Right lobe of liver (tissue), 6 donors: ENCODE data around the gene DOHH. TPM values are rescaled to one million over a fixed set of nuclear protein-coding genes. Genes with fewer than 3 reads are reported as not detected.

Source experiments
- ATAC-seq, 4 donors: fragments of 200-7000 bp; cut with Tn5 transposase; one replicate each; pipeline ENCODE4 v1.9.1; 2020; ENCODE audit warnings: mild to moderate bottlenecking in 4 of 4, moderate library complexity in 4 of 4
- DNase-seq, 3 donors: peaks; one replicate each; pipeline ENCODE4 v3.0.0-alpha.2; 2020
- H3K27ac ChIP-seq, 3 donors: fragments of 200-600 bp; one replicate each; pipeline ENCODE4 v1.8.0; 2022
- H3K27me3 ChIP-seq, 2 donors: fragments of 200-600 bp; one replicate each; pipeline ENCODE4 v1.8.0; 2022
- H3K36me3 ChIP-seq, 4 donors: fragments of 200-600 bp; sonication (generic) in 1 of 4; one replicate each; pipeline versions ENCODE4 v1.5.1 to v1.8.0; 2017 to 2022; ENCODE audit warnings: control low read depth in 1 of 4
- H3K4me1 ChIP-seq, 4 donors: fragments of 200-600 bp; sonication (generic) in 1 of 4; one replicate each; pipeline versions ENCODE4 v1.5.1 to v1.8.0; 2017 to 2022; ENCODE audit warnings: control low read depth in 1 of 4
- H3K4me3 ChIP-seq, 3 donors: fragments of 200-600 bp; one replicate each; pipeline ENCODE4 v1.8.0; 2022
- H3K9me3 ChIP-seq, 4 donors: fragments of 200-600 bp; sonication (generic) in 1 of 4; one replicate each; pipeline versions ENCODE4 v1.5.1 to v1.8.0; 2017 to 2022; ENCODE audit warnings: control low read depth in 1 of 4
- CTCF ChIP-seq, 4 donors: fragments of 200-600 bp in 3 of 4; fragments of 450-650 bp in 1 of 4; IDR thresholded peaks; one replicate each; pipeline versions ENCODE4 v1.5.1 to v1.8.0; 2016 to 2022; ENCODE audit warnings: antibody characterized with exemption in 4 of 4, mild to moderate bottlenecking in 2 of 4
- POLR2A ChIP-seq: fragments of 450-650 bp; IDR thresholded peaks from one replicate; pipeline ENCODE4 v1.6.1; 2017; ENCODE audit warnings: antibody characterized with exemption, mild to moderate bottlenecking
- WGBS: methylation state at CpG from one replicate; pipeline ENCODE4 v1.1.6; 2018; ENCODE audit warnings: low coverage, low lambda C conversion rate; ENCODE audit not compliant: insufficient coverage; ENCODE audit errors: missing lambda C conversion rate; 5-methylcytosine and 5-hydroxymethylcytosine counted together
- intact Hi-C, 2 donors: fragments of 100-400 bp; cut with DNase I; formaldehyde crosslinking; loops; one replicate each; pipeline versions ENCODE4 v1.11.2 to v1.14.1; 2022
- total RNA-seq, 6 experiments: library from RNA; depleted of rRNA in 2 of 6; stranded (reverse); fragments of >200 nt in 2 of 6; fragmentation: NEBNext Ultra II Directional in 3 of 6; extraction: Animal tissue kit (Norgen Biotek cat#: 25700) in 3 of 6; gene quantifications; one replicate each; pipeline versions ENCODE4 v1.1.0 to v1.2.4, GENCODE V29; 2016 to 2023
- donor health status: DM: no; HTN: yes; CAD: no.
- donor health status: DM: no; HTN: no; CAD: no.
- donor health status: DM: no; HTN: no; CAD: no.
- donor health status: DM: no; HTN: yes; CAD: no.
- donor health status: DM: no; HTN: yes; CAD: no.

DOHH gene
- total RNA-seq, 6 experiments from 2014 or later = 3.7 to 16.7 (median 4.9) TPM

GRCh38 chr19:3518659-3519058 is 18.2 kb upstream of the DOHH start:
- peaks cover 0 to 10% (median 0%) of the 10 kb centered on the region in 4 donors for H3K36me3 ChIP-seq
- 92% methylated on average over 2 of the region's 2 CpGs for WGBS
- intact Hi-C loops = no loop called here
- DNase-seq (no peak), ATAC-seq (no peak)
- H3K27me3 ChIP-seq = no peaks in the 10 kb centered on the region
- H3K9me3 ChIP-seq = no peaks in the 10 kb centered on the region
- H3K4me1 ChIP-seq = peaks cover 0 to 33% (median 14%) of the 10 kb centered on the region in 4 donors
- no peak for TF ChIP-seq CTCF (IDR thresholded peaks at IDR 0.05)
- peak overlapping the region in 1 of 3 donors; percentile 83 for H3K27ac ChIP-seq
- H3K4me3 ChIP-seq = no peak overlapping the region

- H3K4me3 ChIP-seq = no peak overlapping the region
- ATAC-seq = no peak
- H3K36me3 ChIP-seq = peaks cover 0 to 8% (median 0%) of the 10 kb centered on the region in 4 donors
- H3K9me3 ChIP-seq = no peaks in the 10 kb centered on the region
- no peak for TF ChIP-seq CTCF (IDR thresholded peaks at IDR 0.05)
- no peak for TF ChIP-seq POLR2A
- intact Hi-C loops = no loop called here
- peak overlapping the region in 2 of 3 donors; percentile 25 to 83 for H3K27ac ChIP-seq
- 57% methylated on average over 4 of the region's 10 CpGs for WGBS
- no peaks in the 10 kb centered on the region for H3K27me3 ChIP-seq
- peaks cover 0 to 31% (median 14%) of the 10 kb centered on the region in 4 donors for H3K4me1 ChIP-seq
- DNase-seq = no peak
Measured at GRCh38 chr19:3518255-3518654, 17.8 kb upstream of the DOHH start.

- no peak for TF ChIP-seq CTCF (IDR thresholded peaks at IDR 0.05)
- TF ChIP-seq POLR2A = no peak
- intact Hi-C loops = no loop called here
- 15% methylated on average over 2 of the region's 2 CpGs for WGBS
- peak overlapping the region; percentile 30 to 83 (median 65) for H3K27ac ChIP-seq
- H3K36me3 ChIP-seq = peaks cover 0 to 8% (median 0%) of the 10 kb centered on the region in 4 donors
- DNase-seq (no peak), ATAC-seq (peak; percentile 31 to 55 (median 50))
- no peak overlapping the region for H3K4me3 ChIP-seq
- no peaks in the 10 kb centered on the region for H3K9me3 ChIP-seq
- peaks cover 0 to 36% (median 17%) of the 10 kb centered on the region in 4 donors for H3K4me1 ChIP-seq
- no peaks in the 10 kb centered on the region for H3K27me3 ChIP-seq
Measured at GRCh38 chr19:3517638-3518037, 17.2 kb upstream of the DOHH start.

GRCh38 chr19:3516675-3517207 is 16.3 kb upstream of the DOHH start:
- Histone ChIP-seq H3K27me3 (no peaks in the 10 kb centered on the region), H3K4me1 (peaks cover 0 to 44% (median 20%) of the 10 kb centered on the region in 4 donors), H3K9me3 (no peaks in the 10 kb centered on the region), H3K27ac (peak overlapping the region; percentile 30 to 83 (median 65)), H3K4me3 (no peak overlapping the region), H3K36me3 (peaks cover 0 to 8% (median 0%) of the 10 kb centered on the region in 4 donors)
- intact Hi-C loops = no loop called here
- ATAC-seq (peak; percentile 79 to 87 (median 82)), DNase-seq (peak; percentile 73 to 91 (median 89))
- WGBS = 23% methylated on average over 5 of the region's 15 CpGs
- TF ChIP-seq CTCF (IDR thresholded peaks at IDR 0.05) (no peak), POLR2A (no peak)
